K562 (cell line): Measurements from ENCODE around the gene GLRA2. TPM values are rescaled to one million over a fixed set of nuclear protein-coding genes. Genes with fewer than 3 reads are reported as not detected.

Experiments used
- ATAC-seq: fragments of 200-7000 bp; cut with Tn5 transposase; 3 replicates; pipeline ENCODE4 v1.9.1; 2020; ENCODE audit warnings: moderate library complexity
- BruUV-seq: library from RNA; stranded (reverse); fragments of 400-500 nt; replicated peaks from 2 replicates; lab custom pipeline; 2021; lab: Mats Ljungman, UMichigan
- CTCF ChIA-PET: fragments of 300-600 bp; formaldehyde crosslinking; extraction: SDS; loops from one replicate; lab custom pipeline; 2021; ENCODE audit warnings: low intra/inter-chr PET ratio; lab: Yijun Ruan, JAX
- POLR2A ChIA-PET: fragments of 300-600, 350-650 bp; sonication (Branson Sonifier 250); formaldehyde crosslinking; extraction: SDS; loops from one replicate; lab custom pipeline; 2021; ENCODE audit warnings: antibody characterized with exemption, inconsistent platforms; lab: Yijun Ruan, JAX
- DNase-seq, 4 experiments: peaks; one replicate each; pipeline versions ENCODE4 v3.0.0 to v3.0.0-alpha.2; 2011 to 2018; ENCODE audit warnings: low spot score in 3 of 4, mixed read lengths in 3 of 4; ENCODE audit errors: extremely low read depth in 1 of 4
- FAIRE-seq: peaks from 2 replicates; lab custom pipeline; 2011; peaks lifted over from hg19 to GRCh38; lab: Jason Lieb, UNC
- H2AFZ ChIP-seq: 2 replicates; pipeline ENCODE4 v1.6.0; 2011; ENCODE audit warnings: low read depth, low read length, control low read depth, inconsistent platforms
- H3K27ac ChIP-seq: fragments of 200-600 bp; 3 replicates; pipeline ENCODE4 v1.8.0; 2011; ENCODE audit warnings: low read depth, mild to moderate bottlenecking, control low read depth, inconsistent platforms, low read length, moderate library complexity, mixed read lengths; ENCODE audit errors: extremely low read depth
- H3K27me3 ChIP-seq, 2 experiments: fragments of 300-600 bp in 1 of 2; 2 replicates in 1 of 2; 3 replicates in 1 of 2; pipeline versions ENCODE4 v1.6.0 to v1.8.0; 2011; ENCODE audit warnings: inconsistent platforms in 2 of 2, low read length in 2 of 2, mild to moderate bottlenecking in 1 of 2, mixed read lengths in 1 of 2, moderate library complexity in 1 of 2; ENCODE audit not compliant: control insufficient read depth in 2 of 2, insufficient read depth in 2 of 2
- H3K36me3 ChIP-seq: fragments of 300-600 bp; 3 replicates; pipeline ENCODE4 v1.8.0; 2011; ENCODE audit warnings: mild to moderate bottlenecking, low read length, inconsistent platforms; ENCODE audit not compliant: control insufficient read depth, insufficient read depth
- H3K4me1 ChIP-seq, 2 experiments: fragments of 200-600 bp in 1 of 2; replicated peaks in 1 of 2; 2 replicates in 1 of 2; 3 replicates in 1 of 2; pipeline versions ENCODE4 v1.5.1 to v1.8.0; 2011; ENCODE audit warnings: inconsistent platforms in 2 of 2, low read length in 2 of 2, mild to moderate bottlenecking in 1 of 2, mixed read lengths in 1 of 2, moderate library complexity in 1 of 2; ENCODE audit not compliant: control insufficient read depth in 2 of 2, insufficient read depth in 2 of 2
- H3K4me2 ChIP-seq: 2 replicates; pipeline ENCODE4 v1.6.1; 2011; ENCODE audit warnings: low read length, control low read depth, inconsistent platforms, mixed read lengths; ENCODE audit not compliant: insufficient read depth
- H3K4me3 ChIP-seq: fragments of 200-600 bp; sonication (generic), shearing (Covaris generic); 2 replicates; pipeline ENCODE4 v1.5.1; 2016; ENCODE audit warnings: control low read depth, inconsistent platforms
- H3K79me2 ChIP-seq: fragments of 200-600 bp; 3 replicates; pipeline ENCODE4 v1.8.0; 2011; ENCODE audit warnings: low read length, inconsistent platforms; ENCODE audit not compliant: control insufficient read depth, insufficient read depth
- H3K9ac ChIP-seq, 2 experiments: 2 replicates each; pipeline versions ENCODE4 v1.6.0 to v1.6.1; 2011; ENCODE audit warnings: low read depth in 2 of 2, low read length in 2 of 2, control low read depth in 1 of 2, inconsistent platforms in 1 of 2, mild to moderate bottlenecking in 1 of 2, mixed read lengths in 1 of 2; ENCODE audit not compliant: insufficient read depth in 1 of 2
- H3K9me1 ChIP-seq: one replicate; pipeline ENCODE4 v1.6.0; 2011; ENCODE audit warnings: inconsistent platforms, mild to moderate bottlenecking, low read length, moderate library complexity; ENCODE audit not compliant: control insufficient read depth, insufficient read depth
- H3K9me3 ChIP-seq: replicated peaks from 2 replicates; pipeline ENCODE4 v1.5.1; 2011; ENCODE audit warnings: low read depth, low read length, inconsistent platforms; ENCODE audit not compliant: control insufficient read depth, insufficient read depth
- H4K20me1 ChIP-seq: replicated peaks from 2 replicates; pipeline ENCODE4 v1.6.1; 2011; ENCODE audit warnings: low read length, inconsistent platforms, mixed read lengths; ENCODE audit not compliant: control insufficient read depth, insufficient read depth
- ARID2 ChIP-seq: fragments of 450-650 bp; IDR thresholded peaks from 2 replicates; pipeline ENCODE4 v1.6.1; 2017; ENCODE audit warnings: antibody characterized with exemption, mild to moderate bottlenecking
- BACH1 ChIP-seq: fragments of 200-800 bp; sonication (Bioruptor generic); IDR thresholded peaks from 2 replicates; pipeline ENCODE4 v1.6.1; 2016; ENCODE audit warnings: missing genetic modification characterization, missing compliant biosample characterization
- HDAC2 ChIP-seq: fragments of 450-650 bp; IDR thresholded peaks from 2 replicates; pipeline ENCODE4 v1.6.1; 2016; ENCODE audit warnings: mild to moderate bottlenecking
- HNRNPH1 ChIP-seq: fragments of 200-400 bp; formaldehyde crosslinking; optimal IDR thresholded peaks from 2 replicates; pipeline ENCODE3; 2017; ENCODE audit warnings: low read depth, mild to moderate bottlenecking, low read length, moderate library complexity
- KDM1A ChIP-seq, 2 experiments: fragments of 450-650 bp; IDR thresholded peaks; 2 replicates each; pipeline ENCODE4 v1.6.1; 2016; ENCODE audit warnings: mild to moderate bottlenecking in 2 of 2
- LCOR ChIP-seq: sonication (generic); formaldehyde crosslinking; IDR thresholded peaks from 2 replicates; pipeline ENCODE4 v1.8.0; 2022; ENCODE audit warnings: mild to moderate bottlenecking, missing genetic modification reagents
- MCM7 ChIP-seq, 2 experiments: fragments of 450-650 bp; IDR thresholded peaks; 2 replicates each; pipeline ENCODE4 v1.6.1; 2016 to 2018
- POLR2A ChIP-seq: fragments of 450-650 bp; conservative IDR thresholded peaks from 2 replicates; pipeline ENCODE4 v1.6.1; 2016
- RBM17 ChIP-seq: fragments of 200-400 bp; formaldehyde crosslinking; IDR thresholded peaks from 2 replicates; pipeline ENCODE4 v1.6.1; 2017; ENCODE audit warnings: low read depth, mild to moderate bottlenecking, low read length, borderline replicate concordance
- SOX6 ChIP-seq: fragments of 450-650 bp; IDR thresholded peaks from 2 replicates; pipeline ENCODE4 v1.6.1; 2014; ENCODE audit warnings: mild to moderate bottlenecking
- SRSF3 ChIP-seq: fragments of 200-400 bp; formaldehyde crosslinking; IDR thresholded peaks from 2 replicates; pipeline ENCODE4 v1.6.1; 2016; ENCODE audit warnings: mild to moderate bottlenecking, low read length, moderate library complexity; ENCODE audit not compliant: insufficient read depth
- TAF1 ChIP-seq: IDR thresholded peaks from 2 replicates; pipeline ENCODE4 v1.6.1; 2011; ENCODE audit warnings: mild to moderate bottlenecking, low read length, moderate library complexity; ENCODE audit not compliant: insufficient read depth, control insufficient read depth, severe bottlenecking; ENCODE audit errors: extremely low read depth
- TRIM25 ChIP-seq: fragments of 450-650 bp; IDR thresholded peaks from 2 replicates; pipeline ENCODE4 v1.7.0; 2016; ENCODE audit warnings: borderline replicate concordance
- ZBTB7A ChIP-seq: IDR thresholded peaks from 2 replicates; pipeline ENCODE4 v1.6.1; 2011; ENCODE audit warnings: low read depth, mild to moderate bottlenecking, low read length, moderate library complexity, borderline replicate concordance; ENCODE audit not compliant: control insufficient read depth
- ZNF217 ChIP-seq: sonication (generic); formaldehyde crosslinking; IDR thresholded peaks from 2 replicates; pipeline ENCODE4 v1.8.0; 2022; ENCODE audit warnings: mild to moderate bottlenecking, missing genetic modification reagents
- WGBS: fragments of 100-300 bp; shearing (Covaris generic); methylation state at CpG from one replicate; pipeline ENCODE4 v1.1.6; 2016; ENCODE audit warnings: low coverage, mixed read lengths; ENCODE audit not compliant: insufficient coverage; ENCODE audit errors: missing lambda C conversion rate; 5-methylcytosine and 5-hydroxymethylcytosine counted together
- in situ Hi-C: fragments of 300-500 bp; cut with MboI; formaldehyde crosslinking; loops from 4 replicates; pipeline ENCODE4 v1.15.0; 2018; ENCODE audit warnings: inconsistent platforms, mixed read lengths
- intact Hi-C: fragments of 100-400 bp; cut with micrococcal nuclease; formaldehyde crosslinking; loops from 2 replicates; pipeline ENCODE4 v1.14.2; 2022
- polyA plus RNA-seq, 8 experiments: library from polyadenylated mRNA; depleted of rRNA in 4 of 8; stranded (reverse) in 5 of 8; unstranded in 3 of 8; fragments of >200 nt; fragmentation: Nextera tagmentation in 2 of 8; fragmentation: Illumina TruSeq in 1 of 8; extraction: Ambion mirVana in 2 of 8; extraction: Trizol in 1 of 8; gene quantifications; 2 replicates each; pipeline versions ENCODE4 v1.2.1 to v1.2.3, GENCODE V29; 2011 to 2014; ENCODE audit warnings: inconsistent platforms in 1 of 8, missing spikeins in 1 of 8
- total RNA-seq, 7 experiments: library from RNA; depleted of rRNA in 6 of 7; stranded (reverse); fragments of >200 nt in 6 of 7; fragmentation: Illumina TruSeq in 2 of 7; extraction: Trizol in 2 of 7; gene quantifications; 2 replicates each; pipeline versions ENCODE4 v1.2.1 to v1.2.3, GENCODE V29; 2011 to 2021; ENCODE audit warnings: low replicate concordance in 1 of 7
- TF ChIP-seq, protein P1 (sequence below), 2 experiments: IDR thresholded peaks in 1 of 2; conservative IDR thresholded peaks in 1 of 2; 2 replicates each; pipeline ENCODE4 v1.6.1; 2016; ENCODE audit warnings: low read depth in 2 of 2, mild to moderate bottlenecking in 1 of 2, missing compliant biosample characterization in 1 of 2, missing genetic modification characterization in 1 of 2, moderate library complexity in 1 of 2
- TF ChIP-seq, protein P2 (sequence below): sonication (generic); formaldehyde crosslinking; IDR thresholded peaks from 2 replicates; pipeline ENCODE4 v1.9.0; 2022; ENCODE audit warnings: mild to moderate bottlenecking, missing genetic modification reagents

The GLRA2 gene
- total and polyA plus RNA-seq, 9 of the 15 experiments (the other 6 are each of a cell fraction or from before 2014, with no cell fraction given), result not detected

DNA sequence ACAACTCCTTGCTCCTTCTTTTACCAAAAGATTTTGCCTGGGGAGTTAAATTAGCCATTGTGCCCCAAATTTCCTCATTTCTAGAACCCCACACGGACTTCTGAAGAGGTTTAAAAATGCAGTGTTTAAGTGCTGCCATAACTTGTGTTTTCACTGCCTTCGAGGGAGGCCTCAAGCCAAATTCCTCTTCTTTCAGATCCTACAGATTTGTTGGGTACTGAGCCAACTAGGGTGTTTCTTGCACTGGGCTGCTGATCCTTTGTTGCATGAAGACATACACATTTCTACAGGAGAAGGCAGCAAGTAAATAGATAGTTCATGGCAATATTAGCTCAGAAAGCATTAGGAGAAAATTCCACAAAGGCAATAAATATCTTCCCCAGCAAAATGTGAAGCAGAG, 43.8 kb downstream of the GLRA2 start (continued):
- TF ChIP-seq, protein P1, sequence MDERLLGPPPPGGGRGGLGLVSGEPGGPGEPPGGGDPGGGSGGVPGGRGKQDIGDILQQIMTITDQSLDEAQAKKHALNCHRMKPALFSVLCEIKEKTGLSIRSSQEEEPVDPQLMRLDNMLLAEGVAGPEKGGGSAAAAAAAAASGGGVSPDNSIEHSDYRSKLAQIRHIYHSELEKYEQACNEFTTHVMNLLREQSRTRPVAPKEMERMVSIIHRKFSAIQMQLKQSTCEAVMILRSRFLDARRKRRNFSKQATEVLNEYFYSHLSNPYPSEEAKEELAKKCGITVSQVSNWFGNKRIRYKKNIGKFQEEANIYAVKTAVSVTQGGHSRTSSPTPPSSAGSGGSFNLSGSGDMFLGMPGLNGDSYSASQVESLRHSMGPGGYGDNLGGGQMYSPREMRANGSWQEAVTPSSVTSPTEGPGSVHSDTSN (CRISPR knock-in tag; IDR thresholded peaks at IDR 0.05; ENCODE audit: low read depth), result no peak
- TF ChIP-seq, protein P1 (tag; conservative IDR thresholded peaks at IDR 0.05; ENCODE audit: low read depth), result no peak
- TF ChIP-seq, all 486 proteins: peak for 0

DNA sequence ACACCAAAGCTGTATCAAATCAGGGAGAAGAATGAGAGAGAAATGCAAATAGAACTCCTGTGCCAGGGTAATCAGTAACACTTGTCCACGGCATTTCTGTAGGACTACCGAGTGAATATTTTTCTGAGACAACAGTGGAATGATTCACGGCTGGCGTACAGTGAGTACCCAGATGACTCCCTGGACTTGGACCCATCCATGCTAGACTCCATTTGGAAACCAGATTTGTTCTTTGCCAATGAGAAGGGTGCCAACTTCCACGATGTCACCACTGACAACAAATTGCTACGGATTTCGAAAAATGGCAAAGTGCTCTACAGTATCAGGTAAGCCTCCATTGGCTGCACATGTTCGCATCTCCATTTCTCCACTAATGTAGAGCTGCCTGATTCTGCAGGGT, 51.7 kb downstream of the GLRA2 start:
- Histone ChIP-seq H3K27ac (no peak overlapping the region), H3K9me1 (no peaks in the 10 kb centered on the region), H3K4me1 (no peaks in the 10 kb centered on the region), H3K36me3 (no peaks in the 10 kb centered on the region), H3K4me2 (no peak overlapping the region), H3K27me3 (no peaks in the 10 kb centered on the region), H3K4me3 (no peak overlapping the region), H4K20me1 (no peaks in the 10 kb centered on the region), H3K9me3 (no peaks in the 10 kb centered on the region), H3K79me2 (no peaks in the 10 kb centered on the region), H3K9ac (no peak overlapping the region), H2AFZ (no peak overlapping the region)
- intact Hi-C loops, result no loop called here
- ATAC-seq, result no peak
- no peak for DNase-seq
- POLR2A ChIA-PET, result no interaction called here
- CTCF ChIA-PET, result no interaction called here
- TF ChIP-seq ARID2 (no peak), RBM17 (no peak), TRIM25 (no peak), MCM7 (IDR thresholded peaks at IDR 0.05) (no peak), POLR2A (no peak), LCOR (CRISPR knock-in tag) (no peak), HNRNPH1 (no peak), SOX6 (no peak), KDM1A (IDR thresholded peaks at IDR 0.05) (no peak), HDAC2 (no peak), SRSF3 (no peak), BACH1 (no peak), TAF1 (no peak), ZBTB7A (no peak), ZNF217 (CRISPR knock-in tag) (no peak)
- TF ChIP-seq, protein P2, sequence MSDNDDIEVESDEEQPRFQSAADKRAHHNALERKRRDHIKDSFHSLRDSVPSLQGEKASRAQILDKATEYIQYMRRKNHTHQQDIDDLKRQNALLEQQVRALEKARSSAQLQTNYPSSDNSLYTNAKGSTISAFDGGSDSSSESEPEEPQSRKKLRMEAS (CRISPR knock-in tag), result no peak
- FAIRE-seq, result no peak
- no TSS peak for BruUV-seq
- in situ Hi-C loops, result no loop called here
- 0% methylated on average over 7 of the region's 8 CpGs for WGBS
